CD8-positive, alpha-beta memory T cell (primary cell): ENCODE results near the gene CMTM1. TPM values are rescaled to one million over a fixed set of nuclear protein-coding genes. Genes with fewer than 3 reads are reported as not detected.
"Not testable (repeated sequence)": the region's sequence is repeated elsewhere in the genome, so short reads cannot be mapped to it uniquely, and the experiment has no call there.

ENCODE experiments used
- CTCF ChIA-PET: fragments of 350-600 bp; sonication (Branson Sonifier 250); formaldehyde crosslinking; loops from one replicate; lab custom pipeline; 2021; ENCODE audit warnings: antibody characterized with exemption; lab: Charles Lee
- POLR2A ChIA-PET: fragments of 350-600 bp; sonication (Branson Sonifier 250); formaldehyde crosslinking; loops from one replicate; lab custom pipeline; 2021; ENCODE audit warnings: antibody characterized with exemption; lab: Charles Lee
- DNase-seq, 5 donors: peaks; one replicate each; pipeline versions ENCODE4 v3.0.0 to v3.0.0-alpha.2; 2020 to 2022; ENCODE audit warnings: mixed read lengths in 1 of 5
- H3K27ac ChIP-seq: one replicate; pipeline ENCODE4 v1.7.0; 2013; ENCODE audit warnings: low read depth, mild to moderate bottlenecking, low read length, moderate library complexity
- H3K27me3 ChIP-seq: 2 replicates; pipeline ENCODE4 v1.7.0; 2013; ENCODE audit warnings: low read length, mild to moderate bottlenecking; ENCODE audit not compliant: insufficient read depth, poor library complexity, severe bottlenecking
- H3K36me3 ChIP-seq: 2 replicates; pipeline ENCODE4 v1.7.0; 2013; ENCODE audit warnings: mild to moderate bottlenecking, low read length, moderate library complexity; ENCODE audit not compliant: insufficient read depth
- H3K4me1 ChIP-seq: 2 replicates; pipeline ENCODE4 v1.7.0; 2013; ENCODE audit warnings: mild to moderate bottlenecking, low read length, moderate library complexity; ENCODE audit not compliant: insufficient read depth
- H3K4me3 ChIP-seq: 2 replicates; pipeline ENCODE4 v1.7.0; 2013; ENCODE audit warnings: mild to moderate bottlenecking, low read length
- H3K9me3 ChIP-seq: 2 replicates; pipeline ENCODE4 v1.7.0; 2013; ENCODE audit warnings: mild to moderate bottlenecking, low read length
- H3K27ac Mint-ChIP-seq, 8 donors: one replicate each; pipeline ENCODE4 v1.8.0; 2020 to 2021; ENCODE audit warnings: mixed read lengths in 8 of 8, mild to moderate bottlenecking in 6 of 8, inconsistent platforms in 3 of 8, moderate library complexity in 3 of 8
- H3K27me3 Mint-ChIP-seq, 2 donors: one replicate each; pipeline ENCODE4 v1.8.0; 2020 to 2021; ENCODE audit warnings: mixed read lengths in 2 of 2, mild to moderate bottlenecking in 1 of 2, moderate library complexity in 1 of 2
- H3K36me3 Mint-ChIP-seq, 3 donors: one replicate each; pipeline ENCODE4 v1.8.0; 2020 to 2021; ENCODE audit warnings: mixed read lengths in 3 of 3, inconsistent platforms in 1 of 3, mild to moderate bottlenecking in 1 of 3
- H3K4me1 Mint-ChIP-seq, 3 donors: one replicate each; pipeline ENCODE4 v1.8.0; 2020 to 2021; ENCODE audit warnings: mixed read lengths in 3 of 3, inconsistent platforms in 1 of 3, mild to moderate bottlenecking in 1 of 3
- H3K4me3 Mint-ChIP-seq, 7 donors: one replicate each; pipeline ENCODE4 v1.8.0; 2020 to 2021; ENCODE audit warnings: mixed read lengths in 7 of 7, mild to moderate bottlenecking in 6 of 7, moderate library complexity in 4 of 7, inconsistent platforms in 2 of 7
- H3K9me3 Mint-ChIP-seq, 5 donors: one replicate each; pipeline ENCODE4 v1.8.0; 2020 to 2022; ENCODE audit warnings: mixed read lengths in 5 of 5, mild to moderate bottlenecking in 3 of 5, moderate library complexity in 2 of 5, inconsistent platforms in 1 of 5
- polyA plus RNA-seq: library from polyadenylated mRNA; unstranded; fragments of 300-500 nt; fragmentation: Illumina TruSeq; gene quantifications from one replicate; pipeline ENCODE4 v1.2.3, GENCODE V29; 2021
- total RNA-seq, 2 experiments: library from RNA; stranded (reverse); gene quantifications; one replicate each; pipeline ENCODE4 v1.2.3, GENCODE V29; 2021

CMTM1 gene
- total and polyA plus RNA-seq, 3 experiments from 2014 or later = 1.2 to 8.6 (median 8.2) TPM

DNA sequence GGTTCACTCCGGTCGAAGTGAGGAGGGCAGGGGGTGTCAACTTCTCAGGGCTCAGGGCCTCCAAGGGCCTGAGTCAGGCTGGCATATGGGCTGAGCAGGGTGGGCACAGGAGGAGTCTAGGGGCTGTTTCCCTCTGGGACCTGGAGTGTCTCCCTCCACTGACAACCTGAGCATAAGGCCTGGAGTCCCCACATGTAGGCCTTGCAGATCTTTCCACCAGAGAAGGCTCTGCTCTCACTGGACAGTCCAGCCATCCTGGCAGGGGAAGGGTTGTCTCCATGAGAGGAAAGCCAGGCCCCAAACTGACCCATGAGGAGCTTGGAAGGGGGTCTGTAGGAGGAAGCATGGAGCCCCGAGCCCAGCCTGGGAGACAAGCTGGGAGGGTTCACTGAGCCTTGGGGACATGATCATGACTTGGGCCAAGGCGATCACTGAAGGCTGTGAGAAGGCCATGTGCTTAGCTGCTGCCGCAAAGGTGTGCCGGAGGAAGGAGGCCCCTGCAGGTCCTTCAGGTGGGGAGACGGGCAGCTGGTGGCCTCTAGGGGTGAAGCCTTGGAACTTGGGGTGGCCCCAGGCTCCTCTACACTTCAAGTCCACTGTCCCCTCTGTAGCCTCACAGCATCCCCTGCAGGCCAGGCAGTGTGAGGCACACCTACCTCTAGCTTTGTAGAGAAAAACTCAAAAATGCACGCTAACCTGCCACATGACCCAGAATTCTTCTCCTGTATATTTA, 22.9 kb downstream of the CMTM1 start:
- H3K4me1 ChIP-seq = peaks cover 20% of the 10 kb centered on the region
- H3K27me3 ChIP-seq = no peaks in the 10 kb centered on the region
- H3K36me3 ChIP-seq = no peaks in the 10 kb centered on the region
- DNase-seq = peak; percentile 51 to 86 (median 58)
- ChIA-PET POLR2A (interaction anchor here (0.7 to 2.0 kb wide), 5 partner anchors 15 to 183 kb away, joined by 3 to 13 read pairs (median 4); partner anchors contain the start of gene CMTM3), CTCF (interaction anchor here (0.6 to 3.1 kb wide), 32 partner anchors 8 to 183 kb away, joined by 3 to 62 read pairs (median 6); partner anchors contain the start of genes CKLF, CMTM2 and CMTM3)
- Mint-ChIP-seq H3K27me3 (peaks cover 0 to 3% of the 10 kb centered on the region in 2 donors), H3K9me3 (no peaks in the 10 kb centered on the region), H3K4me3 (peak overlapping the region; percentile 51 to 87 (median 85)), H3K4me1 (peaks cover 17 to 21% (median 20%) of the 10 kb centered on the region in 3 donors), H3K36me3 (peaks cover 0 to 3% (median 0%) of the 10 kb centered on the region in 3 donors), H3K27ac (peak overlapping the region; percentile 45 to 92 (median 84))
- no peak overlapping the region for H3K4me3 ChIP-seq
- H3K27ac ChIP-seq = no peak overlapping the region
- H3K9me3 ChIP-seq = no peaks in the 10 kb centered on the region

DNA sequence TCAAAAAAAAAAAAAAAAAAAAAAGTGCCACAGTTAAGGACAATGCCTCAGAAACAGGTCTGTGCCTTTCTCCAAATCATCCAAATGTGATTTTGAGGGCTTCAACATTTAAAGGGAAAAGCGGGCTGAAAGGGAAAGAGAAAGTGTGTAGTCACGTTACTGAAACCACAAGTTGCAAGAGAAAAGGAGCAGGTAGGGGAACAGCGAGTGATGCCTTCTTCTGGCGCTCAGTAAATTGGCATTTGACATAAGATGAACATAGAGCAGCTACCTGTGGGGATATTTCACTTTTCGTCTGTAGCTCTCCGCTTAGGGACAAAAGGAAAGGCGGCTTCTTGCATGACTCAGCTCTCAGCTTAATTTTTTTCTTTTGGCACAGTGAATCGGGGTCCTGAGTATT, 24.1 kb downstream of the CMTM1 start:
- Mint-ChIP-seq H3K4me1 (peaks cover 17 to 21% (median 20%) of the 10 kb centered on the region in 3 donors), H3K4me3 (peak overlapping the region; percentile 77 to 90 (median 85)), H3K27ac (peak overlapping the region in 7 of 8 donors; percentile 11 to 87 (median 73)), H3K27me3 (peaks cover 0 to 3% of the 10 kb centered on the region in 2 donors), H3K9me3 (no peaks in the 10 kb centered on the region), H3K36me3 (peaks cover 0 to 3% (median 0%) of the 10 kb centered on the region in 3 donors)
- Histone ChIP-seq H3K36me3 (no peaks in the 10 kb centered on the region), H3K27me3 (no peaks in the 10 kb centered on the region), H3K4me3 (peak overlapping the region; percentile 44), H3K27ac (no peak overlapping the region), H3K4me1 (peaks cover 20% of the 10 kb centered on the region), H3K9me3 (no peaks in the 10 kb centered on the region)
- POLR2A ChIA-PET = interaction anchor here (0.6 to 2.0 kb wide), 3 partner anchors 14 to 184 kb away, joined by 3 to 13 read pairs (median 3); partner anchors contain the start of gene CMTM3
- peak in 2 of 5 donors; percentile 32 to 42 for DNase-seq
- CTCF ChIA-PET = interaction anchor here (0.7 to 3.1 kb wide), 17 partner anchors 9 to 184 kb away, joined by 3 to 62 read pairs (median 9); partner anchors contain the start of genes CKLF, CMTM2 and CMTM3

DNA sequence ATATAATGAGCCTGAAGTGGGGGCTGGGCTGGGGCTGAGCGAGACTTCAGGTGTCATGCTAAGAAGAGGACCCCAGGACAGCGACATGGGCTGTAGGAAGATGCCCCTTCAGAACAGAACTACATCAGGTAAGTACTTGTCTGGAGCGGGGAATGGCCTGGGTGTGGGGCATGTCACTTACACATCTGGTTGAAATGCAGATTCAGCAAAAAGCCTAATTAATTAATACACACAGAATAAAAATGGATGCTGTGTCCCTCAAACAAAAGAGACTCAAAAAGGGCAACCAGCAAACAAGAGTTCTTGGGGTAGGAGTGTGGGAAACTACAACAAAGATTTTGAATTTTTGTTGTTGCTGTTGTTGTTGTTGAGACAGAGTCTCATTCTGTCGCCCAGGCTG, 24.8 kb downstream of the CMTM1 start:
- no peak overlapping the region for H3K27ac Mint-ChIP-seq
- H3K27me3 ChIP-seq = no peaks in the 10 kb centered on the region
- peak overlapping the region in 1 of 7 donors; percentile 87 for H3K4me3 Mint-ChIP-seq
- no peak overlapping the region for H3K27ac ChIP-seq
- ChIA-PET CTCF (interaction anchor here (0.8 to 3.1 kb wide), 12 partner anchors 9 to 185 kb away, joined by 3 to 62 read pairs (median 14); partner anchors contain the start of genes CKLF, CMTM2 and CMTM3), POLR2A (no interaction called here)
- H3K4me3 ChIP-seq = no peak overlapping the region
- peaks cover 0 to 3% (median 0%) of the 10 kb centered on the region in 3 donors for H3K36me3 Mint-ChIP-seq
- peaks cover 20% of the 10 kb centered on the region for H3K4me1 ChIP-seq
- peaks cover 17 to 21% (median 20%) of the 10 kb centered on the region in 3 donors for H3K4me1 Mint-ChIP-seq
- H3K9me3 Mint-ChIP-seq = no peaks in the 10 kb centered on the region
- H3K36me3 ChIP-seq = no peaks in the 10 kb centered on the region
- peaks cover 0 to 3% of the 10 kb centered on the region in 2 donors for H3K27me3 Mint-ChIP-seq
- DNase-seq = no peak
- H3K9me3 ChIP-seq = no peaks in the 10 kb centered on the region

DNA sequence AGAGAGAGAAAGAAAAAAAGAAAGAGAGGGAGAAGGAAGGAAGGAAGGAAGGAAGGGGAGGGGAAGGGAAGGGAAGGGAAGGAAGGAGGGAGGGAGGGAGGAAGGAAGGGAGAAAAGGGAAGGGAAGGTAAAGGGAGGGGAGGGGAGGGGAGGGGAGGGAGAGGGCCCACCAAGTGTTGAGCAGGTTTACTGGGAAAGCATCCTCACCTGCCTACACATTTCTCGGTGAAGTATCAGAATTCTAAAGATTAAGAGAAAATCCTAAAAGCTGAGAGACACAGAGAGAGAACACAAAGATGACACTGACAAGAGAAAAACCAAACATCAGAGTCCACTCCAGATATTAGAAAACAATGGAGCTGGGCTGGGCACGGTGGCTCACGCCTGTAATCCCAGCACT, 26.0 kb downstream of the CMTM1 start:
- Histone ChIP-seq H3K27ac (no peak overlapping the region), H3K4me3 (no peak overlapping the region), H3K9me3 (no peaks in the 10 kb centered on the region), H3K36me3 (no peaks in the 10 kb centered on the region), H3K27me3 (no peaks in the 10 kb centered on the region), H3K4me1 (peaks cover 20% of the 10 kb centered on the region)
- peaks cover 20 to 27% (median 23%) of the 10 kb centered on the region in 3 donors for H3K4me1 Mint-ChIP-seq
- ChIA-PET CTCF (interaction anchor here (1.5 kb wide), 1 partner anchor 12 kb away, joined by 3 read pairs; no protein-coding TSS in a partner anchor), POLR2A (interaction anchor here (0.7 kb wide), 1 partner anchor 159 kb away, joined by 6 read pairs; the partner anchor contains the start of gene DYNC1LI2)
- peaks cover 0 to 3% (median 0%) of the 10 kb centered on the region in 3 donors for H3K36me3 Mint-ChIP-seq
- no peak overlapping the region for H3K4me3 Mint-ChIP-seq
- no peaks in the 10 kb centered on the region for H3K9me3 Mint-ChIP-seq
- peaks cover 0 to 3% of the 10 kb centered on the region in 2 donors for H3K27me3 Mint-ChIP-seq
- no peak for DNase-seq
- no peak overlapping the region for H3K27ac Mint-ChIP-seq

DNA sequence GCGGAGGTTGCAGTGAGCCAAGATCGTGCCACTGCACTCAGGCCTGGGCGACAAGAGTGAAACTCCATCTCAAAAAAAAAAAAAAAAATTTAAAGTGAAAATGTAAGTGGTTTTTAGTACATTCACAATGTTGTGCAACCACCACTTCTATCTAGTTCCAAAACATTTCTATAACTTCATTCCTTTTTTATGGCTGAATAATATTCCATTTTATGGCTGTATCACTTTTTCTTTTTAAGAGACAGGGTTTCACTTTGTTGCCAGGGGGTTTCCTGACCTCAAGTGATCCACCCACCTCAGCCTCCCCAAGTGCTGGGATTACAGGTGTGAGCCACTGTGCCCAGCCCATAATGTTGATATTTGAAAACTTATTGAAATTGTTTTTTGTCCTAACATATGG, 26.6 kb downstream of the CMTM1 start:
- Mint-ChIP-seq H3K9me3 (no peaks in the 10 kb centered on the region), H3K36me3 (peaks cover 0 to 3% (median 0%) of the 10 kb centered on the region in 3 donors), H3K4me1 (peaks cover 21 to 32% (median 28%) of the 10 kb centered on the region in 3 donors), H3K27me3 (peaks cover 0 to 3% of the 10 kb centered on the region in 2 donors), H3K4me3 (no peak overlapping the region), H3K27ac (no peak overlapping the region)
- DNase-seq = no peak
- ChIA-PET POLR2A (no interaction called here), CTCF (interaction anchor here (1.5 kb wide), 1 partner anchor 11 kb away, joined by 3 read pairs; no protein-coding TSS in a partner anchor)
- H3K9me3 ChIP-seq = no peaks in the 10 kb centered on the region
- no peak overlapping the region for H3K4me3 ChIP-seq
- no peaks in the 10 kb centered on the region for H3K27me3 ChIP-seq
- no peak overlapping the region for H3K27ac ChIP-seq
- peaks cover 23% of the 10 kb centered on the region for H3K4me1 ChIP-seq
- H3K36me3 ChIP-seq = no peaks in the 10 kb centered on the region

DNA sequence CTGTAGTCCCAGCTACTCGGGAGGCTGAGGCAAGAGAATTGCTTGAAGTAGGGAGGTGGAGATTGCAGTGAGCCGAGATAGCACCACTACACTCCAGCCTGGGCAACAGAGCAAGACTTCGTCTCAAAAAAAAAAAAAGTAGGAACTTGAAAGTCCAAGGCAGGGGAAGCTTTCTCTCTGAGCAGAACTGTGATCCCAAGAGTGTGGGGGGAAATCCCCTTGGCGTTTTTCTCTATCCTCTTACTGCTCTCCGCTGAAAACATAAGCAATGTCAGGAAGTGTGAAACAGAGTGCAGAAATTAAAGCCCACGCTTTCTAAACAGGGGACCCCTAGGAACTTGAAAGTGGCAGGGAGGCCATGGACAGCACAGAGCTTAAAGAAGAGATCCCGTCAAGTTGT, 28.5 kb downstream of the CMTM1 start:
- peaks cover 20% of the 10 kb centered on the region for H3K4me1 ChIP-seq
- ChIA-PET CTCF (interaction anchor here (1.2 kb wide), 1 partner anchor 9 kb away, joined by 3 read pairs; no protein-coding TSS in a partner anchor), POLR2A (interaction anchor here (0.9 kb wide), 1 partner anchor 43 kb away, joined by 5 read pairs; no protein-coding TSS in a partner anchor)
- Mint-ChIP-seq H3K36me3 (peaks cover 0 to 2% (median 0%) of the 10 kb centered on the region in 3 donors), H3K27ac (no peak overlapping the region), H3K4me1 (peaks cover 19 to 36% (median 29%) of the 10 kb centered on the region in 3 donors), H3K27me3 (no peaks in the 10 kb centered on the region), H3K9me3 (no peaks in the 10 kb centered on the region), H3K4me3 (no peak overlapping the region)
- H3K27me3 ChIP-seq = no peaks in the 10 kb centered on the region
- DNase-seq = no peak
- H3K9me3 ChIP-seq = no peaks in the 10 kb centered on the region
- H3K27ac ChIP-seq = no peak overlapping the region
- H3K36me3 ChIP-seq = no peaks in the 10 kb centered on the region
- H3K4me3 ChIP-seq = no peak overlapping the region

DNA sequence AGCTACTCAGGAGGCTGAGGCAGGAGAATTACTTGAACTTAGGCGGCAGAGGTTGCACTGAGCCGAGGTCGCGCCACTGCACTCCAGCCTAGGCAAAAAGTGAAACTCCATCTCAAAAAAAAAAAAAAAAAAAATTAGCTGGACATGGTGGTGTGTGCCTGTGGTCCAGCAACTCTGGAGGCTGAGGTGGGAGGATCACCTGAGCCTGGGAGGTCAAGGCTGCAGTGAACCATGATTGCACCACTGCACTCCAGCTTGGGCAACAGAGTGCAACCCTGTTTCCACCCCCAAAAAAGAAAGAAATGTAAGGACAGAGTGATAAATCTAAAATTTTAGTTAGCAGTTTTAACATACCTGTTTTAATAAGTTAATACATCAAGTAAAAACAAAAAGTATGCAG, 30.3 kb downstream of the CMTM1 start:
- not testable (repeated sequence) for H3K9me3 Mint-ChIP-seq, H3K4me1 ChIP-seq, H3K9me3 ChIP-seq, H3K36me3 ChIP-seq, H3K36me3 Mint-ChIP-seq, DNase-seq, H3K27me3 ChIP-seq, H3K27me3 Mint-ChIP-seq, H3K4me3 Mint-ChIP-seq, H3K27ac ChIP-seq, H3K4me3 ChIP-seq
- ChIA-PET CTCF (interaction anchor here (0.7 to 4.4 kb wide), 4 partner anchors 11 to 234 kb away, joined by 3 to 23 read pairs (median 3); partner anchors contain the start of gene NAE1), POLR2A (interaction anchor here (0.6 kb wide), 1 partner anchor 128 kb away, joined by 3 read pairs; no protein-coding TSS in a partner anchor)
- Mint-ChIP-seq H3K4me1 (peaks cover 10 to 25% (median 15%) of the 10 kb centered on the region in 3 donors), H3K27ac (peak overlapping the region in 1 of 8 donors; percentile 50)
